ENCODE data around the gene ATXN2. TPM values are rescaled to one million over a fixed set of nuclear protein-coding genes. Genes with fewer than 3 reads are reported as not detected.

The ATXN2 gene
- total RNA-seq, 1 experiment from 2014 or later, result 56.3 TPM

DNA sequence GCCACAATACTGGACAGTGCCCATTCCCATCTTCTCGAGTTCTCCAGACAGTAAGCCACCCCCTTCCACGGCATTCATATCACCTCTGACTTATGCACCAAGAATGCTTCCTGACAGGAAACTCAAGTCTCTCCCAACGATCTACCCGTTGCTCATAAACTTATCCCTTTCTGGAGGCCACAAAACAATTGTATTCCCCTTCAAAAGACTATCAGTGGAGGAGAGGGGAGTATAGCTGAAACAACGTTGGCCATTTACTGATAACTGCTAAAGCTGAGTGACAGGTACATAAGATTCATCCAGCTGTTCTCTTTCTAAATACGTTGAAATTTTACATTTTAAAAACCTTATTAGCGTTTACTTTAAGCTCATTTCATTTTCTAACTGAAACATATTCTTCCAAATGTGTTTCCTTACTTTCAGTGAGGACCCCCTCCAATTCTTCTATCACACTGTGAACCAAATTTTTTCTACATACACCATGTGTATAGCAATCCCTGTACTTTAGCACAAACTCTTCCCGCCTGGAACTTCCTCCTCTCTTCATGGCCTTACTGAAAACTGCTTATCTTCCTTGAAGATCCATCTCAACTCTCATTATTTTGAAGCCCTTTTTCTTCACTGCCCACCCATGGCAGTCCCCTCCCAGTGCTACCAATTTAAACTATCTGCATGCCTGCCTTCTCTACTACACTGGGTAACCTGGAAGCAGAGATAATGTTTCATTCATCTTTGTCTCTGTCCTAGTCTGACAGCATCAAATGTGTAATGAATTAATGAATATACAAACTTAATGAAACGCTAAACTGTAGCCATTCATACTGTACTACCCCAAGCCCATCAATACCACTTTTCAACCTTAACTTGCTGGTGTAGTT, 28.8 kb downstream of the ATXN2 start:
- Mint-ChIP-seq H3K36me3 (no peaks in the 10 kb centered on the region), H3K9me3 (no peaks in the 10 kb centered on the region), H3K27ac (0 out of 2 replicates have a peak overlapping the region, but pooled peaks have one; percentile 2), H3K4me3 (no peak overlapping the region), H3K4me1 (peaks cover 19% of the 10 kb centered on the region), H3K27me3 (ENCODE audit: low read depth) (no peaks in the 10 kb centered on the region)
- DNase-seq (ENCODE audit: low spot score), result no peak
- ATAC-seq, result no peak
- TF ChIP-seq ATF1 (CRISPR knock-in tag; IDR thresholded peaks at IDR 0.05) (no peak), IRF2 (CRISPR knock-in tag; IDR thresholded peaks at IDR 0.05; ENCODE audit: borderline replicate concordance, low read depth) (no peak), MYBL2 (CRISPR knock-in tag; IDR thresholded peaks at IDR 0.05) (no peak), NFATC4 (CRISPR knock-in tag; IDR thresholded peaks at IDR 0.05) (no peak), CREM (CRISPR knock-in tag; IDR thresholded peaks at IDR 0.05) (no peak), FOXP1 (CRISPR knock-in tag; IDR thresholded peaks at IDR 0.05; ENCODE audit: borderline replicate concordance) (no peak), TP53 (CRISPR knock-in tag; IDR thresholded peaks at IDR 0.05) (no peak), ARID4B (CRISPR knock-in tag; IDR thresholded peaks at IDR 0.05; ENCODE audit: borderline replicate concordance) (no peak), ZNF121 (CRISPR knock-in tag; IDR thresholded peaks at IDR 0.05) (no peak)
- TF ChIP-seq, protein P1, sequence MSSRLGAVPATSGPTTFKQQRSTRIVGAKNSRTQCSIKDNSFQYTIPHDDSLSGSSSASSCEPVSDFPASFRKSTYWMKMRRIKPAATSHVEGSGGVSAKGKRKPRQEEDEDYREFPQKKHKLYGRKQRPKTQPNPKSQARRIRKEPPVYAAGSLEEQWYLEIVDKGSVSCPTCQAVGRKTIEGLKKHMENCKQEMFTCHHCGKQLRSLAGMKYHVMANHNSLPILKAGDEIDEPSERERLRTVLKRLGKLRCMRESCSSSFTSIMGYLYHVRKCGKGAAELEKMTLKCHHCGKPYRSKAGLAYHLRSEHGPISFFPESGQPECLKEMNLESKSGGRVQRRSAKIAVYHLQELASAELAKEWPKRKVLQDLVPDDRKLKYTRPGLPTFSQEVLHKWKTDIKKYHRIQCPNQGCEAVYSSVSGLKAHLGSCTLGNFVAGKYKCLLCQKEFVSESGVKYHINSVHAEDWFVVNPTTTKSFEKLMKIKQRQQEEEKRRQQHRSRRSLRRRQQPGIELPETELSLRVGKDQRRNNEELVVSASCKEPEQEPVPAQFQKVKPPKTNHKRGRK (CRISPR knock-in tag; IDR thresholded peaks at IDR 0.05; ENCODE audit: borderline replicate concordance), result no peak
- CTCF ChIA-PET, result no interaction called here
- POLR2A ChIA-PET, result no interaction called here

DNA sequence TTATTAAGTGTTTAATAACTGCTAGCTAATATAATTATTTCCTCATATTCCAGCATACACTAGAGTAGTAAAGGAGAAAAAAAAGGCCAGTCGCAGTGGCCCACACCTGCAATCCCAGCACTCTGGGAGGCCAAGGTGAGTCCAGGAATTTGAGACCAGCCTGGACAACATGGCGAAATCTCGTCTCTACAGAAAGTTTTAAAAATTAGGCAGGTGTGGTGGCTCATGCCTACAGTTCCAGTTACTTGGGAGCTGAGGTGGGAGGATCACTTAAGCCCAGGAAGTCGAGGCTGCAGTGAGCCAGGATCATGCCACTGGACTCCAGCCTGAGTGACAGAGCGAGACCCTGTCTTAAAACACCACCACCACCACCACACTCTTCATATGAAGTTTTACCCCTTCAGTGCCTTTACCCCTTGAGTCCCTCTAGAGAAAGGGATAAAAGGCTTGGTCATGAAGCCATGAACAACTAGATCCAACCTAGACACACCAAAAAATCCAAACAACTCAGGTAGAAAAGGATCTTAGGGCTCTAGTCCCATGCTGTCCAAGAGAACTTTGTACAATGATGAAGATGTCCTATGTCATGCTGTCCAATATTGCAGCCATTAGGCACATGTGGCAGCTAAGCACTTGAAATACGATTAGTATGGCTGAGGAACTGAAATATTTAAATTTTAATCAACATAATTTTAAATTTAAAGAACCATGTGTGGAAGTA, 29.6 kb downstream of the ATXN2 start:
- H3K4me1 Mint-ChIP-seq, result peaks cover 12% of the 10 kb centered on the region
- CTCF ChIA-PET, result no interaction called here
- no peak for ATAC-seq
- H3K4me3 Mint-ChIP-seq, result no peak overlapping the region
- H3K27me3 Mint-ChIP-seq (ENCODE audit: low read depth), result no peaks in the 10 kb centered on the region
- H3K36me3 Mint-ChIP-seq, result no peaks in the 10 kb centered on the region
- no peaks in the 10 kb centered on the region for H3K9me3 Mint-ChIP-seq
- DNase-seq (ENCODE audit: low spot score), result no peak
- peak overlapping the region; percentile 63; the same call in 1 of the 2 replicates for H3K27ac Mint-ChIP-seq
- POLR2A ChIA-PET, result no interaction called here
- TF ChIP-seq JAZF1 (CRISPR knock-in tag; IDR thresholded peaks at IDR 0.05), result no peak
- no peak for TF ChIP-seq TEAD4 (CRISPR knock-in tag; IDR thresholded peaks at IDR 0.05)
- TF ChIP-seq, protein P2, sequence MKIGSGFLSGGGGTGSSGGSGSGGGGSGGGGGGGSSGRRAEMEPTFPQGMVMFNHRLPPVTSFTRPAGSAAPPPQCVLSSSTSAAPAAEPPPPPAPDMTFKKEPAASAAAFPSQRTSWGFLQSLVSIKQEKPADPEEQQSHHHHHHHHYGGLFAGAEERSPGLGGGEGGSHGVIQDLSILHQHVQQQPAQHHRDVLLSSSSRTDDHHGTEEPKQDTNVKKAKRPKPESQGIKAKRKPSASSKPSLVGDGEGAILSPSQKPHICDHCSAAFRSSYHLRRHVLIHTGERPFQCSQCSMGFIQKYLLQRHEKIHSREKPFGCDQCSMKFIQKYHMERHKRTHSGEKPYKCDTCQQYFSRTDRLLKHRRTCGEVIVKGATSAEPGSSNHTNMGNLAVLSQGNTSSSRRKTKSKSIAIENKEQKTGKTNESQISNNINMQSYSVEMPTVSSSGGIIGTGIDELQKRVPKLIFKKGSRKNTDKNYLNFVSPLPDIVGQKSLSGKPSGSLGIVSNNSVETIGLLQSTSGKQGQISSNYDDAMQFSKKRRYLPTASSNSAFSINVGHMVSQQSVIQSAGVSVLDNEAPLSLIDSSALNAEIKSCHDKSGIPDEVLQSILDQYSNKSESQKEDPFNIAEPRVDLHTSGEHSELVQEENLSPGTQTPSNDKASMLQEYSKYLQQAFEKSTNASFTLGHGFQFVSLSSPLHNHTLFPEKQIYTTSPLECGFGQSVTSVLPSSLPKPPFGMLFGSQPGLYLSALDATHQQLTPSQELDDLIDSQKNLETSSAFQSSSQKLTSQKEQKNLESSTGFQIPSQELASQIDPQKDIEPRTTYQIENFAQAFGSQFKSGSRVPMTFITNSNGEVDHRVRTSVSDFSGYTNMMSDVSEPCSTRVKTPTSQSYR (CRISPR knock-in tag; IDR thresholded peaks at IDR 0.05), result no peak
- TF ChIP-seq PRRX2 (CRISPR knock-in tag; IDR thresholded peaks at IDR 0.05), result no peak
- TF ChIP-seq CREB1 (CRISPR knock-in tag; IDR thresholded peaks at IDR 0.05), result no peak
- TF ChIP-seq, protein P3, sequence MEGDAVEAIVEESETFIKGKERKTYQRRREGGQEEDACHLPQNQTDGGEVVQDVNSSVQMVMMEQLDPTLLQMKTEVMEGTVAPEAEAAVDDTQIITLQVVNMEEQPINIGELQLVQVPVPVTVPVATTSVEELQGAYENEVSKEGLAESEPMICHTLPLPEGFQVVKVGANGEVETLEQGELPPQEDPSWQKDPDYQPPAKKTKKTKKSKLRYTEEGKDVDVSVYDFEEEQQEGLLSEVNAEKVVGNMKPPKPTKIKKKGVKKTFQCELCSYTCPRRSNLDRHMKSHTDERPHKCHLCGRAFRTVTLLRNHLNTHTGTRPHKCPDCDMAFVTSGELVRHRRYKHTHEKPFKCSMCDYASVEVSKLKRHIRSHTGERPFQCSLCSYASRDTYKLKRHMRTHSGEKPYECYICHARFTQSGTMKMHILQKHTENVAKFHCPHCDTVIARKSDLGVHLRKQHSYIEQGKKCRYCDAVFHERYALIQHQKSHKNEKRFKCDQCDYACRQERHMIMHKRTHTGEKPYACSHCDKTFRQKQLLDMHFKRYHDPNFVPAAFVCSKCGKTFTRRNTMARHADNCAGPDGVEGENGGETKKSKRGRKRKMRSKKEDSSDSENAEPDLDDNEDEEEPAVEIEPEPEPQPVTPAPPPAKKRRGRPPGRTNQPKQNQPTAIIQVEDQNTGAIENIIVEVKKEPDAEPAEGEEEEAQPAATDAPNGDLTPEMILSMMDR (IDR thresholded peaks at IDR 0.05), result no peak
- no peak for TF ChIP-seq MAX (CRISPR knock-in tag; IDR thresholded peaks at IDR 0.05)
- no peak for TF ChIP-seq NR3C1 (CRISPR knock-in tag; conservative IDR thresholded peaks at IDR 0.05; ENCODE audit: low read depth)
- TF ChIP-seq, protein P4, sequence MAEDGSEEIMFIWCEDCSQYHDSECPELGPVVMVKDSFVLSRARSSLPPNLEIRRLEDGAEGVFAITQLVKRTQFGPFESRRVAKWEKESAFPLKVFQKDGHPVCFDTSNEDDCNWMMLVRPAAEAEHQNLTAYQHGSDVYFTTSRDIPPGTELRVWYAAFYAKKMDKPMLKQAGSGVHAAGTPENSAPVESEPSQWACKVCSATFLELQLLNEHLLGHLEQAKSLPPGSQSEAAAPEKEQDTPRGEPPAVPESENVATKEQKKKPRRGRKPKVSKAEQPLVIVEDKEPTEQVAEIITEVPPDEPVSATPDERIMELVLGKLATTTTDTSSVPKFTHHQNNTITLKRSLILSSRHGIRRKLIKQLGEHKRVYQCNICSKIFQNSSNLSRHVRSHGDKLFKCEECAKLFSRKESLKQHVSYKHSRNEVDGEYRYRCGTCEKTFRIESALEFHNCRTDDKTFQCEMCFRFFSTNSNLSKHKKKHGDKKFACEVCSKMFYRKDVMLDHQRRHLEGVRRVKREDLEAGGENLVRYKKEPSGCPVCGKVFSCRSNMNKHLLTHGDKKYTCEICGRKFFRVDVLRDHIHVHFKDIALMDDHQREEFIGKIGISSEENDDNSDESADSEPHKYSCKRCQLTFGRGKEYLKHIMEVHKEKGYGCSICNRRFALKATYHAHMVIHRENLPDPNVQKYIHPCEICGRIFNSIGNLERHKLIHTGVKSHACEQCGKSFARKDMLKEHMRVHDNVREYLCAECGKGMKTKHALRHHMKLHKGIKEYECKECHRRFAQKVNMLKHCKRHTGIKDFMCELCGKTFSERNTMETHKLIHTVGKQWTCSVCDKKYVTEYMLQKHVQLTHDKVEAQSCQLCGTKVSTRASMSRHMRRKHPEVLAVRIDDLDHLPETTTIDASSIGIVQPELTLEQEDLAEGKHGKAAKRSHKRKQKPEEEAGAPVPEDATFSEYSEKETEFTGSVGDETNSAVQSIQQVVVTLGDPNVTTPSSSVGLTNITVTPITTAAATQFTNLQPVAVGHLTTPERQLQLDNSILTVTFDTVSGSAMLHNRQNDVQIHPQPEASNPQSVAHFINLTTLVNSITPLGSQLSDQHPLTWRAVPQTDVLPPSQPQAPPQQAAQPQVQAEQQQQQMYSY (CRISPR knock-in tag; IDR thresholded peaks at IDR 0.05), result no peak

Data from WTC11 (cell line).